ENCODE data around the gene UBE3D.

DNA sequence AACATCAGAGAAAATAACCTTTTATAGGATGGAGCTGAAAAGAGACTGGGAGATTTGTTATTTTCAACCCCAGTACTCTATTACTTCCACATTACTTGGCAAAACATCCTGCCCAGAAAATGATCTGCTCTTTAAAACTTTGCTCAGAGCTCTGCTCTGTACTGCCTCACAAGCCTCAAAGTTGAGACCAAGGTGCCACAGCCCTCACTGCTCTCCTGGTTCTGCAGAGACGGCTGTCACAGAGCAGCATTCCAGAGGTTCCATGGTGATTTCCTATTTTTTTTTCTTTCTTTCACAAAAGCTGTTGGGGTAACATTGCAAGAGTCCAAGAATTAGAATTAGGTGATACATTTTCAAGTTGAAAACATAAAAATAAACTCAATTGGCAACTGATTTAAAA, 155.2 kb downstream of the UBE3D start:
- TF ChIP-seq, protein P1, sequence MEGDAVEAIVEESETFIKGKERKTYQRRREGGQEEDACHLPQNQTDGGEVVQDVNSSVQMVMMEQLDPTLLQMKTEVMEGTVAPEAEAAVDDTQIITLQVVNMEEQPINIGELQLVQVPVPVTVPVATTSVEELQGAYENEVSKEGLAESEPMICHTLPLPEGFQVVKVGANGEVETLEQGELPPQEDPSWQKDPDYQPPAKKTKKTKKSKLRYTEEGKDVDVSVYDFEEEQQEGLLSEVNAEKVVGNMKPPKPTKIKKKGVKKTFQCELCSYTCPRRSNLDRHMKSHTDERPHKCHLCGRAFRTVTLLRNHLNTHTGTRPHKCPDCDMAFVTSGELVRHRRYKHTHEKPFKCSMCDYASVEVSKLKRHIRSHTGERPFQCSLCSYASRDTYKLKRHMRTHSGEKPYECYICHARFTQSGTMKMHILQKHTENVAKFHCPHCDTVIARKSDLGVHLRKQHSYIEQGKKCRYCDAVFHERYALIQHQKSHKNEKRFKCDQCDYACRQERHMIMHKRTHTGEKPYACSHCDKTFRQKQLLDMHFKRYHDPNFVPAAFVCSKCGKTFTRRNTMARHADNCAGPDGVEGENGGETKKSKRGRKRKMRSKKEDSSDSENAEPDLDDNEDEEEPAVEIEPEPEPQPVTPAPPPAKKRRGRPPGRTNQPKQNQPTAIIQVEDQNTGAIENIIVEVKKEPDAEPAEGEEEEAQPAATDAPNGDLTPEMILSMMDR (IDR thresholded peaks at IDR 0.05; ENCODE audit: low read depth, low read length) = no peak
- TF ChIP-seq POLR2A (IDR thresholded peaks at IDR 0.05; ENCODE audit: extremely low read depth, insufficient read length) (no peak), MYC (IDR thresholded peaks at IDR 0.05; ENCODE audit: low read depth, low read length) (no peak)
- TF ChIP-seq, protein P2, sequence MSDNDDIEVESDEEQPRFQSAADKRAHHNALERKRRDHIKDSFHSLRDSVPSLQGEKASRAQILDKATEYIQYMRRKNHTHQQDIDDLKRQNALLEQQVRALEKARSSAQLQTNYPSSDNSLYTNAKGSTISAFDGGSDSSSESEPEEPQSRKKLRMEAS (IDR thresholded peaks at IDR 0.05; ENCODE audit: low read depth, low read length) = no peak
